ENCODE data around the gene WFS1. TPM values are rescaled to one million over a fixed set of nuclear protein-coding genes. Genes with fewer than 3 reads are reported as not detected.

The WFS1 gene
- total RNA-seq, 1 donor, result 14.3 TPM

- TF ChIP-seq CTCF (IDR thresholded peaks at IDR 0.05; ENCODE audit: insufficient read depth, low read length), result no peak
- H3K4me3 ChIP-seq (ENCODE audit: low read depth, low read length), result no peak overlapping the region
- peak; percentile 63 for DNase-seq (ENCODE audit: low read depth)
Measured at GRCh38 chr4:6349896-6350603, 80.4 kb downstream of the WFS1 start.

- no peak for TF ChIP-seq CTCF (IDR thresholded peaks at IDR 0.05; ENCODE audit: insufficient read depth, low read length)
- DNase-seq (ENCODE audit: low read depth), result no peak
- H3K4me3 ChIP-seq (ENCODE audit: low read depth, low read length), result no peak overlapping the region
Measured at GRCh38 chr4:6350646-6351045, 81.0 kb downstream of the WFS1 start.

GRCh38 chr4:6351246-6352000, 81.8 kb downstream of the WFS1 start:
- TF ChIP-seq CTCF (IDR thresholded peaks at IDR 0.05; ENCODE audit: insufficient read depth, low read length), result no peak
- no peak for DNase-seq (ENCODE audit: low read depth)
- no peak overlapping the region for H3K4me3 ChIP-seq (ENCODE audit: low read depth, low read length)

- no peak for TF ChIP-seq CTCF (IDR thresholded peaks at IDR 0.05; ENCODE audit: insufficient read depth, low read length)
- DNase-seq (ENCODE audit: low read depth), result no peak
Measured at GRCh38 chr4:6352031-6352692, 82.5 kb downstream of the WFS1 start.

More at GRCh38 chr4:6352031-6352692, 82.5 kb downstream of the WFS1 start:
- no peak overlapping the region for H3K4me3 ChIP-seq (ENCODE audit: low read depth, low read length)

Other genes starting within 250 kb of the WFS1 start
- gene JAKMIP1, start 69.3 kb upstream of the WFS1 start, total RNA-seq (ENCODE audit: low replicate concordance), result not detected in 2 replicates
- 0.49 TPM in 1 of 2 replicates, not detected in the other for gene PPP2R2C, start 202.8 kb downstream of the WFS1 start, total RNA-seq (ENCODE audit: low replicate concordance)

All from fibroblast of the aortic adventitia (primary cell).